SK-N-SH (cell line): ENCODE results near the gene TFF3. TPM values are rescaled to one million over a fixed set of nuclear protein-coding genes. Genes with fewer than 3 reads are reported as not detected.

Experiments
- CTCF ChIA-PET: fragments of 300-600, 350-600 bp; formaldehyde crosslinking; extraction: SDS; loops from one replicate; lab custom pipeline; 2021; lab: Yijun Ruan, JAX
- POLR2A ChIA-PET: fragments of 350-600 bp; sonication (Branson Sonifier 250); formaldehyde crosslinking; extraction: SDS; loops from one replicate; lab custom pipeline; 2020; ENCODE audit warnings: antibody characterized with exemption, inconsistent platforms; lab: Yijun Ruan, JAX
- DNase-seq: peaks from one replicate; pipeline ENCODE4 v3.0.0; 2012
- H2AFZ ChIP-seq: fragments of 200-600 bp; sonication (generic); 2 replicates; pipeline ENCODE4 v1.8.1; 2016; ENCODE audit warnings: antibody characterized with exemption, mild to moderate bottlenecking, low read depth
- H3F3A ChIP-seq: fragments of 200-600 bp; sonication (generic); replicated peaks from 2 replicates; pipeline ENCODE3; 2016; ENCODE audit warnings: antibody characterized with exemption, mild to moderate bottlenecking; ENCODE audit not compliant: insufficient read depth
- H3K27ac ChIP-seq, 2 experiments: fragments of 200-500 bp in 1 of 2; fragments of 200-600 bp in 1 of 2; sonication (Bioruptor generic) in 1 of 2; sonication (generic), shearing (Covaris generic) in 1 of 2; 2 replicates each; pipeline versions ENCODE4 v1.5.1 to v1.6.1; 2014 to 2016; ENCODE audit warnings: low read depth in 2 of 2, inconsistent platforms in 1 of 2, low read length in 1 of 2, mild to moderate bottlenecking in 1 of 2, mixed read lengths in 1 of 2
- H3K27me3 ChIP-seq: fragments of 200-600 bp; sonication (generic), shearing (Covaris generic); 2 replicates; pipeline ENCODE4 v1.6.1; 2016; ENCODE audit warnings: mixed run types; ENCODE audit not compliant: insufficient read depth
- H3K36me3 ChIP-seq, 2 experiments: fragments of 200-500 bp in 1 of 2; fragments of 200-600 bp in 1 of 2; sonication (Bioruptor generic) in 1 of 2; sonication (generic) in 1 of 2; replicated peaks in 1 of 2; 2 replicates each; pipeline versions ENCODE3 to v1.5.1; 2014 to 2016; ENCODE audit warnings: low read length in 1 of 2, mild to moderate bottlenecking in 1 of 2; ENCODE audit not compliant: insufficient read depth in 2 of 2, control insufficient read depth in 1 of 2
- H3K4me1 ChIP-seq, 2 experiments: fragments of 200-500 bp in 1 of 2; fragments of 200-600 bp in 1 of 2; sonication (Bioruptor generic) in 1 of 2; sonication (generic), shearing (Covaris generic) in 1 of 2; 2 replicates each; pipeline versions ENCODE4 v1.5.1 to v1.6.1; 2014 to 2016; ENCODE audit warnings: low read depth in 1 of 2, low read length in 1 of 2, mixed run types in 1 of 2; ENCODE audit not compliant: insufficient read depth in 2 of 2, control insufficient read depth in 1 of 2
- H3K4me2 ChIP-seq: fragments of 200-600 bp; sonication (generic), shearing (Covaris generic); 2 replicates; pipeline ENCODE4 v1.6.1; 2017; ENCODE audit warnings: mixed run types
- H3K4me3 ChIP-seq, 2 experiments: fragments of 200-500 bp in 1 of 2; fragments of 200-600 bp in 1 of 2; sonication (Bioruptor generic) in 1 of 2; sonication (generic), shearing (Covaris generic) in 1 of 2; 2 replicates each; pipeline versions ENCODE4 v1.5.1 to v1.8.1; 2014 to 2016; ENCODE audit warnings: low read depth in 2 of 2, inconsistent platforms in 1 of 2, low read length in 1 of 2, mild to moderate bottlenecking in 1 of 2, mixed read lengths in 1 of 2, moderate library complexity in 1 of 2
- H3K79me2 ChIP-seq: fragments of 200-600 bp; sonication (generic); 2 replicates; pipeline ENCODE4 v1.8.1; 2017; ENCODE audit warnings: mild to moderate bottlenecking; ENCODE audit not compliant: insufficient read depth
- H3K9ac ChIP-seq: fragments of 200-600 bp; sonication (generic); 2 replicates; pipeline ENCODE4 v1.6.1; 2017; ENCODE audit warnings: mixed run types
- H3K9me2 ChIP-seq: fragments of 200-600 bp; sonication (generic); 2 replicates; pipeline ENCODE4 v1.6.1; 2017; ENCODE audit warnings: mixed run types
- H3K9me3 ChIP-seq: fragments of 200-600 bp; sonication (generic); 2 replicates; pipeline ENCODE4 v1.6.1; 2017; ENCODE audit warnings: mixed run types, mild to moderate bottlenecking, moderate library complexity
- H4K20me1 ChIP-seq: fragments of 200-600 bp; sonication (generic); 2 replicates; pipeline ENCODE4 v1.6.1; 2017; ENCODE audit warnings: mild to moderate bottlenecking, mixed run types; ENCODE audit not compliant: insufficient read depth
- FOXJ3 ChIP-seq: sonication (generic); formaldehyde crosslinking; IDR thresholded peaks from 2 replicates; pipeline ENCODE4 v1.5.1; 2020; ENCODE audit warnings: mild to moderate bottlenecking, missing genetic modification reagents
- MEF2A ChIP-seq: IDR thresholded peaks from 2 replicates; pipeline ENCODE4 v1.4.0; 2012; ENCODE audit warnings: low read depth, borderline replicate concordance
- MXI1 ChIP-seq: IDR thresholded peaks from 2 replicates; pipeline ENCODE4 v1.6.1; 2012; ENCODE audit warnings: mild to moderate bottlenecking, low read depth, low read length, improper control_type of control experiment
- NRF1 ChIP-seq: IDR thresholded peaks from 2 replicates; pipeline ENCODE4 v1.6.1; 2012; ENCODE audit warnings: low read depth, mild to moderate bottlenecking, low read length
- PBX3 ChIP-seq: IDR thresholded peaks from 2 replicates; pipeline ENCODE4; 2012
- RCOR1 ChIP-seq: fragments of 150-350 bp; IDR thresholded peaks from 2 replicates; pipeline ENCODE4 v1.6.1; 2017; ENCODE audit warnings: antibody characterized with exemption, low read length
- RXRA ChIP-seq: IDR thresholded peaks from 2 replicates; pipeline ENCODE4 v1.4.0; 2012; ENCODE audit warnings: low read depth, mild to moderate bottlenecking, borderline replicate concordance
- SIN3A ChIP-seq: IDR thresholded peaks from 2 replicates; pipeline ENCODE4 v1.6.1; 2012; ENCODE audit warnings: low read depth, mild to moderate bottlenecking, low read length, moderate library complexity, borderline replicate concordance
- YY1 ChIP-seq: IDR thresholded peaks from 2 replicates; pipeline ENCODE4 v1.4.0; 2012; ENCODE audit warnings: low read depth, mild to moderate bottlenecking
- WGBS: methylation state at CpG from one replicate; pipeline ENCODE4 v1.1.6; 2017; ENCODE audit warnings: low lambda C conversion rate; 5-methylcytosine and 5-hydroxymethylcytosine counted together
- polyA plus RNA-seq, 3 experiments: library from polyadenylated mRNA; depleted of rRNA; stranded (reverse); fragments of >200 nt; gene quantifications; 2 replicates each; pipeline ENCODE4 v1.2.3, GENCODE V29; 2012
- TF ChIP-seq, protein P1 (sequence below): IDR thresholded peaks from 2 replicates; pipeline ENCODE4 v1.6.1; 2012; ENCODE audit warnings: mild to moderate bottlenecking, low read depth, low read length, moderate library complexity
- TF ChIP-seq, protein P2 (sequence below): IDR thresholded peaks from 2 replicates; pipeline ENCODE4 v1.4.0; 2012; ENCODE audit warnings: low read depth, borderline replicate concordance
- TF ChIP-seq, protein P3 (sequence below): fragments of 150-350 bp; IDR thresholded peaks from 2 replicates; pipeline ENCODE4 v1.6.1; 2017; ENCODE audit warnings: antibody characterized with exemption, low read length, low read depth, borderline replicate concordance

TFF3 gene
- polyA plus RNA-seq, 1 of the 3 experiments (the other 2 are of a cell fraction) = not detected

DNA sequence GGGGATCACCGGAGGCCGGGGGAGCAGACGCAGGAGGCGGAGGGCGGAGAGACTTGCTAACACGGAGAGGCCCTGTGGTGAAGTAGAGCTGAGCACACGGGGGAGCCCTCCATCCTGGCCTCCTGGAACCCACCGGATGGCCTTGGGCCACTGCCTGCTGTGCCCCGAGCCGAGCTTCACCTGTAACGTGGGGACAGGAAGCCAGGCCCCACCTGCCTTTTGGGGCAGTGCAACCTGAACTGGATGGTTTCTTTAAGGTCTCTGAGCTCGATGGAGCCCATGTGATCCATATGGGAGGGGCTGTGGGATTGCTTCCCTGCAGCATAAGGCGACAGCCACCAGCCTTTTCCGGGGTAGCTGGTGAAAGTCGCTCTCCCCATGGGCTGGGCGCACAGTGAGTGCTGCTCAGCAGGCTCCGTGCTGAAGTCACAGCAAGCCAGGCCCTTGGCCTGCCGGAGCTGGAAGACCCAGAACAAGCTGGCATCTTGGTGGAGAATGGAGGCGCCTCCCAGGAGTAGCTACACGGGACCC is 35.8 kb downstream of the TFF3 start (continued):
- TF ChIP-seq, protein P1, sequence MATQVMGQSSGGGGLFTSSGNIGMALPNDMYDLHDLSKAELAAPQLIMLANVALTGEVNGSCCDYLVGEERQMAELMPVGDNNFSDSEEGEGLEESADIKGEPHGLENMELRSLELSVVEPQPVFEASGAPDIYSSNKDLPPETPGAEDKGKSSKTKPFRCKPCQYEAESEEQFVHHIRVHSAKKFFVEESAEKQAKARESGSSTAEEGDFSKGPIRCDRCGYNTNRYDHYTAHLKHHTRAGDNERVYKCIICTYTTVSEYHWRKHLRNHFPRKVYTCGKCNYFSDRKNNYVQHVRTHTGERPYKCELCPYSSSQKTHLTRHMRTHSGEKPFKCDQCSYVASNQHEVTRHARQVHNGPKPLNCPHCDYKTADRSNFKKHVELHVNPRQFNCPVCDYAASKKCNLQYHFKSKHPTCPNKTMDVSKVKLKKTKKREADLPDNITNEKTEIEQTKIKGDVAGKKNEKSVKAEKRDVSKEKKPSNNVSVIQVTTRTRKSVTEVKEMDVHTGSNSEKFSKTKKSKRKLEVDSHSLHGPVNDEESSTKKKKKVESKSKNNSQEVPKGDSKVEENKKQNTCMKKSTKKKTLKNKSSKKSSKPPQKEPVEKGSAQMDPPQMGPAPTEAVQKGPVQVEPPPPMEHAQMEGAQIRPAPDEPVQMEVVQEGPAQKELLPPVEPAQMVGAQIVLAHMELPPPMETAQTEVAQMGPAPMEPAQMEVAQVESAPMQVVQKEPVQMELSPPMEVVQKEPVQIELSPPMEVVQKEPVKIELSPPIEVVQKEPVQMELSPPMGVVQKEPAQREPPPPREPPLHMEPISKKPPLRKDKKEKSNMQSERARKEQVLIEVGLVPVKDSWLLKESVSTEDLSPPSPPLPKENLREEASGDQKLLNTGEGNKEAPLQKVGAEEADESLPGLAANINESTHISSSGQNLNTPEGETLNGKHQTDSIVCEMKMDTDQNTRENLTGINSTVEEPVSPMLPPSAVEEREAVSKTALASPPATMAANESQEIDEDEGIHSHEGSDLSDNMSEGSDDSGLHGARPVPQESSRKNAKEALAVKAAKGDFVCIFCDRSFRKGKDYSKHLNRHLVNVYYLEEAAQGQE = no peak
- no peak for TF ChIP-seq NRF1
- TF ChIP-seq, protein P2, sequence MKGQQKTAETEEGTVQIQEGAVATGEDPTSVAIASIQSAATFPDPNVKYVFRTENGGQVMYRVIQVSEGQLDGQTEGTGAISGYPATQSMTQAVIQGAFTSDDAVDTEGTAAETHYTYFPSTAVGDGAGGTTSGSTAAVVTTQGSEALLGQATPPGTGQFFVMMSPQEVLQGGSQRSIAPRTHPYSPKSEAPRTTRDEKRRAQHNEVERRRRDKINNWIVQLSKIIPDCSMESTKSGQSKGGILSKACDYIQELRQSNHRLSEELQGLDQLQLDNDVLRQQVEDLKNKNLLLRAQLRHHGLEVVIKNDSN = no peak
- no peak for TF ChIP-seq MXI1
- no peak for TF ChIP-seq YY1
- TF ChIP-seq, all 33 proteins: peak for 0

GRCh38 chr21:42278451-42279149 is 36.6 kb downstream of the TFF3 start:
- Histone ChIP-seq H3K9ac (no peak overlapping the region), H3K4me3 (no peak overlapping the region), H3K4me2 (no peak overlapping the region), H3K79me2 (no peaks in the 10 kb centered on the region), H3K4me1 (no peaks in the 10 kb centered on the region; a peak in 1 of 4 replicates), H3K27me3 (no peaks in the 10 kb centered on the region), H3F3A (no peaks in the 10 kb centered on the region), H3K27ac (no peak overlapping the region), H4K20me1 (no peaks in the 10 kb centered on the region), H3K9me3 (no peaks in the 10 kb centered on the region), H3K36me3 (no peaks in the 10 kb centered on the region), H3K9me2 (no peaks in the 10 kb centered on the region), H2AFZ (no peak overlapping the region)
- ChIA-PET POLR2A (no interaction called here), CTCF (interaction anchor here (1.3 to 2.4 kb wide), 2 partner anchors 133 to 134 kb away, joined by 3 to 7 read pairs; no protein-coding TSS in a partner anchor)
- no peak for DNase-seq
- TF ChIP-seq RXRA = no peak
- TF ChIP-seq NRF1 = no peak
- TF ChIP-seq, protein P3, sequence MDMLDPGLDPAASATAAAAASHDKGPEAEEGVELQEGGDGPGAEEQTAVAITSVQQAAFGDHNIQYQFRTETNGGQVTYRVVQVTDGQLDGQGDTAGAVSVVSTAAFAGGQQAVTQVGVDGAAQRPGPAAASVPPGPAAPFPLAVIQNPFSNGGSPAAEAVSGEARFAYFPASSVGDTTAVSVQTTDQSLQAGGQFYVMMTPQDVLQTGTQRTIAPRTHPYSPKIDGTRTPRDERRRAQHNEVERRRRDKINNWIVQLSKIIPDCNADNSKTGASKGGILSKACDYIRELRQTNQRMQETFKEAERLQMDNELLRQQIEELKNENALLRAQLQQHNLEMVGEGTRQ = no peak
- no peak for TF ChIP-seq RCOR1
- TF ChIP-seq PBX3 = no peak
- TF ChIP-seq SIN3A = no peak
- TF ChIP-seq FOXJ3 (CRISPR knock-in tag) = no peak
- no peak for TF ChIP-seq MEF2A
- 52% methylated on average over 17 of the region's 19 CpGs for WGBS
